Natural killer cell (primary cell): Measurements from ENCODE around the gene DSTN. TPM values are rescaled to one million over a fixed set of nuclear protein-coding genes. Genes with fewer than 3 reads are reported as not detected.

ENCODE experiments used
- ATAC-seq, 3 donors: fragments of 150-1000 bp in 2 of 3; fragments of 200-7000 bp in 1 of 3; cut with Tn5 transposase; 1 replicate in 1 of 3; 2 replicates in 2 of 3; pipeline ENCODE4 v1.10.0; 2021; ENCODE audit warnings: mild to moderate bottlenecking in 2 of 3, moderate library complexity in 2 of 3
- DNase-seq, 2 donors: peaks; one replicate each; pipeline versions ENCODE4 v3.0.0 to v3.0.0-alpha.2; 2013 to 2021; ENCODE audit warnings: mixed read lengths in 1 of 2
- H3K27ac ChIP-seq: one replicate; pipeline ENCODE4 v1.5.1; 2013; ENCODE audit warnings: mild to moderate bottlenecking, low read length
- H3K27me3 ChIP-seq: one replicate; pipeline ENCODE4 v1.6.1; 2013; ENCODE audit warnings: low read length; ENCODE audit not compliant: control insufficient read depth, insufficient read depth
- H3K36me3 ChIP-seq: one replicate; pipeline ENCODE4 v1.6.1; 2013; ENCODE audit warnings: low read length; ENCODE audit not compliant: control insufficient read depth, insufficient read depth
- H3K4me1 ChIP-seq: one replicate; pipeline ENCODE4 v1.6.1; 2013; ENCODE audit warnings: low read length; ENCODE audit not compliant: control insufficient read depth, insufficient read depth
- H3K4me3 ChIP-seq: one replicate; pipeline ENCODE4 v1.5.1; 2013; ENCODE audit warnings: low read length
- H3K9me3 ChIP-seq: one replicate; pipeline ENCODE4 v1.6.1; 2013; ENCODE audit warnings: low read length; ENCODE audit not compliant: control insufficient read depth, insufficient read depth
- H3K27ac Mint-ChIP-seq, 2 donors: one replicate each; pipeline ENCODE4 v1.8.0; 2022; ENCODE audit warnings: mild to moderate bottlenecking in 2 of 2, mixed read lengths in 2 of 2, moderate library complexity in 1 of 2
- H3K27me3 Mint-ChIP-seq, 2 donors: one replicate each; pipeline ENCODE4 v1.8.0; 2022; ENCODE audit warnings: low read depth in 2 of 2, mixed read lengths in 2 of 2
- H3K36me3 Mint-ChIP-seq: one replicate; pipeline ENCODE4 v1.8.0; 2022; ENCODE audit warnings: mixed read lengths
- H3K4me1 Mint-ChIP-seq, 2 donors: one replicate each; pipeline ENCODE4 v1.8.0; 2022; ENCODE audit warnings: mixed read lengths in 2 of 2
- H3K4me3 Mint-ChIP-seq: one replicate; pipeline ENCODE4 v1.8.0; 2022; ENCODE audit warnings: mild to moderate bottlenecking, moderate library complexity, mixed read lengths
- H3K9me3 Mint-ChIP-seq, 2 donors: one replicate each; pipeline ENCODE4 v1.8.0; 2022; ENCODE audit warnings: mixed read lengths in 2 of 2
- CTCF ChIP-seq: fragments of 200-600 bp; IDR thresholded peaks from one replicate; pipeline ENCODE4 v1.8.0; 2022; ENCODE audit warnings: antibody characterized with exemption
- WGBS: methylation state at CpG from one replicate; pipeline ENCODE4 v1.1.7; 2013; ENCODE audit warnings: missing lambda C conversion rate; ENCODE audit not compliant: insufficient coverage; 5-methylcytosine and 5-hydroxymethylcytosine counted together
- intact Hi-C: fragments of 100-400 bp; cut with micrococcal nuclease; formaldehyde crosslinking; loops from one replicate; pipeline ENCODE4 v1.14.2; 2022
- total RNA-seq, 4 donors: library from RNA; stranded (reverse); fragments of 120-200 nt in 1 of 4; gene quantifications; one replicate each; pipeline versions ENCODE4 v1.2.3 to v1.2.4, GENCODE V29; 2013 to 2022

The DSTN gene
- total RNA-seq, 3 donors from 2014 or later (not counting 1 experiment from before 2014, with no cell fraction given) = 47.5 to 73.5 (median 70.0) TPM

- no peak for TF ChIP-seq CTCF
- ATAC-seq (no peak), DNase-seq (no peak)
- H3K27me3 ChIP-seq = no peaks in the 10 kb centered on the region
- Mint-ChIP-seq H3K27ac (peak overlapping the region in 1 of 2 donors; percentile 58), H3K9me3 (no peaks in the 10 kb centered on the region), H3K4me1 (peaks cover 47 to 50% of the 10 kb centered on the region in 2 donors), H3K27me3 (no peaks in the 10 kb centered on the region), H3K4me3 (no peak overlapping the region), H3K36me3 (peaks cover 14% of the 10 kb centered on the region)
- intact Hi-C loops = no loop called here
- H3K9me3 ChIP-seq = no peaks in the 10 kb centered on the region
- peaks cover 14% of the 10 kb centered on the region for H3K36me3 ChIP-seq
- H3K27ac ChIP-seq = no peak overlapping the region
- 79% methylated on average over 11 of the region's 11 CpGs for WGBS
- H3K4me3 ChIP-seq = no peak overlapping the region
- no peaks in the 10 kb centered on the region for H3K4me1 ChIP-seq
Observed at GRCh38 chr20:17655865-17656479, 86.1 kb downstream of the DSTN start.

DNA sequence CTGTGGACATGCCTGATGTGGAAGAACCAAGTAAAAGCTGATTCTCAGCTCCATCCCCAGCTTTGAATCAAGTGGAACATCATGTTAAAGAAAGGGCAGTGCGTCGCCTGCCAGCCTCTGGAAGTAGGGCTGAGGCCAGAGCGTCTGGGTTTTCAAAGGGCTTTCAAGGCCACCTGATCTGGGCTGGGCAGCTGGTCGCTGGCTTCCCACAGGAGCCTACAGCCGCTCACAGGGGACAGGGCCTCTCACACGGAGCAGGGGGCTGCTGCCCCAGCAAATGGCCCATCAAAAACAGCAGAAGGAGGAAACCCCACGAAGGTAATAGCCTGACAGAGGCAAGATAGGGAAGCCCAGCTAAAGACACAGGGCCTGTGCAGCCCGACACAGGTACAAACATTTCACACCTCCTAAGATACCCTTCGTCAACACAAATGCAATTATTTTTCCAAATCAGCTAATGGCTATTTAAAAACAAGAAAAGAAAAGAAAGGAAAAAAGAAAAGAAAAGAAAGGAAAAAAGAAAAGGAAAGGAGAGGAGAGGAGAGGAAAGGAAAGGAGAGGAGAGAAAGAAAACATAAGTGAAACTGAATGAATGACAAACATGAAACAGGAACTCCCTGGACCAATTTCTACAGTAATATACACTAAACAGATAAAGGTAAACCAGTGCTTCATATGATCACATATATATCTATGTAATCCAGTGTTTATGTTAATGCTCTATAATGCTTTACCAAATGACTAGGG is 87.4 kb downstream of the DSTN start:
- DNase-seq (no peak), ATAC-seq (no peak)
- Mint-ChIP-seq H3K27ac (peak overlapping the region; percentile 48 to 58), H3K4me1 (peaks cover 56 to 58% of the 10 kb centered on the region in 2 donors), H3K27me3 (no peaks in the 10 kb centered on the region), H3K36me3 (peaks cover 14% of the 10 kb centered on the region), H3K9me3 (no peaks in the 10 kb centered on the region), H3K4me3 (no peak overlapping the region)
- intact Hi-C loops = no loop called here
- Histone ChIP-seq H3K9me3 (no peaks in the 10 kb centered on the region), H3K36me3 (peaks cover 14% of the 10 kb centered on the region), H3K27ac (no peak overlapping the region), H3K4me3 (no peak overlapping the region), H3K27me3 (no peaks in the 10 kb centered on the region), H3K4me1 (peaks cover 9% of the 10 kb centered on the region)
- TF ChIP-seq CTCF = no peak
- WGBS = 84% methylated on average over 7 of the region's 9 CpGs

DNA sequence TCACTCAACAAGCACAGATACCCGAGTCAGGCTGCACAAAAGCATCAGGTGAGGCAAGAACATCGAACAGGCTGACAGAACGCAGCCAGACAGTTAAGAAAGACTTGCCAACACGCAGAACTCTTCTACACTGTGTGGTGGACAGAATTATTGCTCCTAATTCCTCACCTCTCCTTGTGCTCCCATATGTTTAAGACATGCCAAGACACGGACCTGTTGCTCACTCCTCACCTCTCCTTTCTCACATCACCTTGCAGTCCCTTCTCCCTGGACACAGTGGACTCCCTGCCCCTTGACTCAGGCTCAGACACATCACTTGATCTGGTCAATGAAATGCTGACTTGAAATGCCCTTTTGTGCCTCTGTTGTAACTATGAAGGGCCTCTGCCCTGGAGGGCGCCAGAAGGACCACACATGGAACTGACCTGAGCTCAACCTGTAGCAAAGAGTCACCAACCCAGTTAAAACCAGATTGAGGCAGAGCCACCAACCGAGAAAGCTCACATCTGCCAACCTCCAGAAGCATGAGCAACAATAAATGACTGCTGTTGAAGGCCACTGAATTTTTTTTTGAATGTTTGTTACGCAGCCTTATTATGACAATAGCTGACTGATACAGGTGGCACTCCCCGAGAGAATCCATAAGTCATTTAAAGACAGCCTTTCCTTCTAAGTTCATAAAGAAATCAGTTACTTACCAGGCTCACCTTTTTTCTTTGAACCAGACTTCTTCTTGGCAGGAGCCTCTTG is 88.2 kb downstream of the DSTN start:
- Mint-ChIP-seq H3K27me3 (no peaks in the 10 kb centered on the region), H3K4me1 (peaks cover 63 to 64% of the 10 kb centered on the region in 2 donors), H3K27ac (peak overlapping the region; percentile 48 to 78), H3K9me3 (no peaks in the 10 kb centered on the region), H3K4me3 (no peak overlapping the region), H3K36me3 (peaks cover 14% of the 10 kb centered on the region)
- Histone ChIP-seq H3K27me3 (no peaks in the 10 kb centered on the region), H3K4me1 (peaks cover 17% of the 10 kb centered on the region), H3K4me3 (no peak overlapping the region), H3K27ac (no peak overlapping the region), H3K9me3 (no peaks in the 10 kb centered on the region), H3K36me3 (peaks cover 14% of the 10 kb centered on the region)
- 93% methylated on average over 9 of the region's 9 CpGs for WGBS
- no peak for TF ChIP-seq CTCF
- intact Hi-C loops = no loop called here
- ATAC-seq = no peak
- no peak for DNase-seq
